ENCODE data around the gene SIGLEC12.

The SIGLEC12 gene

GRCh38 chr19:51541458-51542357 lies 40.1 kb upstream of the SIGLEC12 start:
- POLR2A ChIA-PET: no interaction called here
- CTCF ChIA-PET: interaction anchor here (2.7 kb wide), 1 partner anchor 26 kb away, joined by 7 read pairs; no protein-coding TSS in a partner anchor
- TF ChIP-seq CTCF (IDR thresholded peaks at IDR 0.05; ENCODE audit: insufficient read depth, low read length, missing control alignments): no peak
- H3K4me3 ChIP-seq (ENCODE audit: low read depth, low read length): no peak overlapping the region
- no peak for DNase-seq (ENCODE audit: low read depth, low spot score)

GRCh38 chr19:51539821-51540366 lies 38.3 kb upstream of the SIGLEC12 start:
- H3K4me3 ChIP-seq (ENCODE audit: low read depth, low read length): no peak overlapping the region
- CTCF ChIA-PET: interaction anchor here (2.7 kb wide), 1 partner anchor 25 kb away, joined by 7 read pairs; no protein-coding TSS in a partner anchor
- POLR2A ChIA-PET: no interaction called here
- no peak for DNase-seq (ENCODE audit: low read depth, low spot score)
- no peak for TF ChIP-seq CTCF (IDR thresholded peaks at IDR 0.05; ENCODE audit: insufficient read depth, low read length, missing control alignments)

- TF ChIP-seq CTCF (IDR thresholded peaks at IDR 0.05; ENCODE audit: insufficient read depth, low read length, missing control alignments): no peak
- POLR2A ChIA-PET: no interaction called here
- CTCF ChIA-PET: interaction anchor here (0.9 kb wide), 1 partner anchor 21 kb away, joined by 4 read pairs; no protein-coding TSS in a partner anchor
- no peak overlapping the region for H3K4me3 ChIP-seq (ENCODE audit: low read depth, low read length)
- no peak for DNase-seq (ENCODE audit: low read depth, low spot score)
Measured at GRCh38 chr19:51535535-51535934, 33.9 kb upstream of the SIGLEC12 start.

GRCh38 chr19:51531349-51532315 lies 30.0 kb upstream of the SIGLEC12 start, which contains the start of gene SIGLEC6:
SIGLEC6 (minus strand) TSS chr19:51531670; CDS start chr19:51531648, 22 bp downstream.
- no peak for TF ChIP-seq CTCF (IDR thresholded peaks at IDR 0.05; ENCODE audit: insufficient read depth, low read length, missing control alignments)
- ChIA-PET POLR2A (no interaction called here), CTCF (no interaction called here)
- no peak within 1 kb of the TSS for H3K4me3 ChIP-seq (ENCODE audit: low read depth, low read length)
- DNase-seq (ENCODE audit: low read depth, low spot score): no peak

GRCh38 chr19:51530616-51531015 lies 29.0 kb upstream of the SIGLEC12 start:
- CTCF ChIA-PET: no interaction called here

More at GRCh38 chr19:51530616-51531015, 29.0 kb upstream of the SIGLEC12 start:
- no peak overlapping the region for H3K4me3 ChIP-seq (ENCODE audit: low read depth, low read length)
- POLR2A ChIA-PET: no interaction called here
- TF ChIP-seq CTCF (IDR thresholded peaks at IDR 0.05; ENCODE audit: insufficient read depth, low read length, missing control alignments): no peak
- no peak for DNase-seq (ENCODE audit: low read depth, low spot score)

All from AG04449 (cell line).